GM21447 (cell line): ENCODE data around the gene MAPKAP1.

Experiments
- ATAC-seq: cut with Tn5 transposase; IDR thresholded peaks from one replicate; pipeline ENCODE4 v1.9.1; 2021; ENCODE audit not compliant: unreplicated experiment

Gene MAPKAP1

GRCh38 chr9:125646217-125646616, 60.8 kb downstream of the MAPKAP1 start:
- ATAC-seq, result no peak

- ATAC-seq, result no peak
Measured at GRCh38 chr9:125644819-125645507, 62.0 kb downstream of the MAPKAP1 start.

GRCh38 chr9:125642311-125642710, 64.7 kb downstream of the MAPKAP1 start:
- no peak for ATAC-seq

- ATAC-seq, result no peak
Measured at GRCh38 chr9:125639057-125639456, 68.0 kb downstream of the MAPKAP1 start.

- no peak for ATAC-seq
Measured at GRCh38 chr9:125638239-125639045, 68.6 kb downstream of the MAPKAP1 start.

GRCh38 chr9:125637241-125637640, 69.8 kb downstream of the MAPKAP1 start:
- no peak for ATAC-seq

- ATAC-seq, result no peak
Measured at GRCh38 chr9:125635888-125636287, 71.1 kb downstream of the MAPKAP1 start.

- ATAC-seq, result no peak
Measured at GRCh38 chr9:125634040-125634717, 72.8 kb downstream of the MAPKAP1 start.

GRCh38 chr9:125633116-125633745, 73.8 kb downstream of the MAPKAP1 start:
- no peak for ATAC-seq

GRCh38 chr9:125632321-125633115, 74.5 kb downstream of the MAPKAP1 start:
- peak; percentile 54 for ATAC-seq

GRCh38 chr9:125631391-125632085, 75.5 kb downstream of the MAPKAP1 start:
- no peak for ATAC-seq

- ATAC-seq, result no peak
Measured at GRCh38 chr9:125630436-125630835, 76.6 kb downstream of the MAPKAP1 start.

- ATAC-seq, result no peak
Measured at GRCh38 chr9:125629446-125629845, 77.6 kb downstream of the MAPKAP1 start.

- no peak for ATAC-seq
Measured at GRCh38 chr9:125626187-125626586, 80.8 kb downstream of the MAPKAP1 start.

GRCh38 chr9:125621170-125621569, 85.8 kb downstream of the MAPKAP1 start:
- no peak for ATAC-seq

- no peak for ATAC-seq
Measured at GRCh38 chr9:125620216-125620615, 86.8 kb downstream of the MAPKAP1 start.

- no peak for ATAC-seq
Measured at GRCh38 chr9:125617087-125617486, 89.9 kb downstream of the MAPKAP1 start.

GRCh38 chr9:125613141-125613540, 93.9 kb downstream of the MAPKAP1 start:
- no peak for ATAC-seq

- ATAC-seq, result no peak
Measured at GRCh38 chr9:125612616-125613015, 94.4 kb downstream of the MAPKAP1 start.
